HG03039 (cell line): ENCODE measurements around the gene STK16.

Experiments
- ATAC-seq: cut with Tn5 transposase; IDR thresholded peaks from one replicate; pipeline ENCODE4 v1.9.1; 2021; ENCODE audit warnings: mild to moderate bottlenecking, moderate library complexity; ENCODE audit not compliant: unreplicated experiment

The STK16 gene

DNA sequence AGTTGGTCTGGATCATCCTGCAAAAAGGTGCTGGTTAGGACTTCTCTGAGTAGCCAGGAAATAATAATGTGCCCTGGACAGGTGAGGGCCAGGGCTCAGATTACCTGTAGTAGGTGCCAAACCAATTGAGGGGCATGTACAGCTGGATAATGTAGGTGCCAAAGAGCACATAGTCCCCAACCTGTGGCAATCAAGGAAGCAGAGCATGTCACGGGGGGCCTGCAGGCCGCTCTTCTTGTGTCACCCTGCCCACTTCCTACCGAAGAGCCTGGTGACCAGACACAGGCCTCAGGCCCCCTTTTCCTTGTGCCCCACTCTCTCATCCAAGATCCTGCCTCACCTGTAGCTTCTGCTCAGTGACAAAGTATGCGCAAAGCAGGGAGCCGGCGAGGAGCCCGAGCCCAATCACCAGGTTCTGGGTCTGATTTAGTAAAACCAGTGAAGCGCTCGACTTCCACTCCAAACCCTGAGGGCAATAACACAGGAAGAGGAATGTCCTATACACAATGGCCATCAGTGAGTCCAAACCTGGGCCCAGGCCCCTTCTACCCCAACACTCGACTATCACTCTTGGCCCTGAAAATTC, 31.7 kb upstream of the STK16 start:
- no peak for ATAC-seq

DNA sequence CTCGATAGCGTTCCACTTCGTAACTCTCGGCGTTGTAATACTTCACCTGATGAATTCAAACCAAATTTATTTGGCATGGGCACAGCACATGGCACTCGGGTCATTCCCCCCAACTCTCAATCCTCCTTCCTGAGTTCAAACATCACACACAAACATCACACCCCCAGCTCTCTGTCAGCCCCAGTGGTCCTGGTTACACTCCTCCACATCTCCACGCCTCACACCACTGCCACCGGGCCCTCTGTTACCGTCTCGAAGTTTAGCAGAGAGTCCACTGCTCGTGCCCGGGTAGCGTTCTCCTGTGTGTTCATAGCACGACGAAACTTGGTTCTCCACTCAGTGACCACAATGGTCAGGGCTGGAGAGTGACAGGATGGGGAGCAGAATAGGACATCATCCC, 31.1 kb upstream of the STK16 start:
- ATAC-seq = no peak

DNA sequence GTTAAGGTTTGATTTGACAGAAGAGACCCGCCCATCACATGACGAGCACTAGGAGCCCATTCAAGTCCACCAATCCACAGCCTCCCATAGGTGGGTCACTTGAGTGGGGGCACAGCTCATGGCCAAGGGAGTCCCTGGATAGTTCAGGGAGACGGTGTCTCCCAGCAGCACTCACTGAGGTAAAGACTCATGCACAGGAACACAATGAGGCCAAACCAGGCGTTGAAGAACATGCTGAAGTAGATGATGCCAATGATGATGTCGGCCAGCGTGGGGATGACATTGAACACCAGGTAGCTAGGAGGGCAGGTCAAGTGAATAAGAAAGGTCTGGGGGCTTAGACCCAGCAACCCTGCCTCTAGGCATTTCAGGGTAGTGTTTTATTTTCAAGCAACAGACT, 30.5 kb upstream of the STK16 start:
- no peak for ATAC-seq

DNA sequence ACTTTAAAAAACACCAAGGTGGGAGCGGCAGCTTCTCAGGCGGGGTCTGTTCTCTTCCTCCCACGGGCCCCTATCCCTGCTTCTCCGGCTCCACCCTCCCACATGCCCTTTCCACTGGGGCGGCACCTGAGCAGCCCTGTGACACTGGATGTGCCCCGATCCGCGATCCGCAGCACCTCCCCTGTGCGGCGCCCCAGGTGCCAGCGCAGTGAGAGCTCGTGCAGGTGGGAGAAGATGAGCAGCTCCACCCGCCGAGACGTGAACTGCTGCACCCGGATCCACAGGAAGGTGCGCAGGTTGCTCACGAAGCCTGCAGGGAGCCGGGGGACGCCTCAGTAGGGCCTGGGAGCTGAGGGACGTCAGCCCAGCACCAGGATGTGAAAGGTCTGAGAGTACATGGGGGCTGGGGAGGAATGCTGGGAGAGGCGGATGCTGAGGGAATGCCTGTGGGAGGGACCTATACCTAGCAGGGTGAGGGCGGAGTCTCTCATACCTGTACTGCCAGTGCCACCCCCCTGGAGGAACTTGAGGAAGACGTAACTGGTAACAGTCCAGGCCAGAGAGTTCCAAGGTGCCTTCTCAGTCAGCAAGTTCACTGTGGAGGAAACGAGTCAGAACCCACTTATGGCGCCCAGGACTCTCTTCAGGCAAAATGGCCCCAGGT, 29.3 kb upstream of the STK16 start:
- ATAC-seq = no peak

DNA sequence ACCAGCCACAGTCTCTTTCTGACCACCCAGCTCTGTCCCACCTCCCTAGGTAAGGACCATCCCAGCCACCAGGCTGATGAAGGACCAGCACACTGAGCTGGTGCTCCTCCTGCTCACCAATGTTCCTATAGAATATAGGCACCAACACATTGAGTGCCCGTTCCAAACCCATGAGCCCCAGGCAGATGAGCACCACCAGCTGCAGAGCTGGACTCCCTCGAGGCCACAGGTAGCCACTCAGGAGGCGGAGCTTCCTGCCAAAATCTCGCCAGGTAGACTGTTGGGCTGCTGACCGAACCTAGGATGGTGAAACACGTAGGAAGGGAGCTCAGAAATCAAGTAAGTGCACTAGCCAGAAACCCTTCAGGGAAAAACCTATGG, 28.8 kb upstream of the STK16 start:
- ATAC-seq = no peak

DNA sequence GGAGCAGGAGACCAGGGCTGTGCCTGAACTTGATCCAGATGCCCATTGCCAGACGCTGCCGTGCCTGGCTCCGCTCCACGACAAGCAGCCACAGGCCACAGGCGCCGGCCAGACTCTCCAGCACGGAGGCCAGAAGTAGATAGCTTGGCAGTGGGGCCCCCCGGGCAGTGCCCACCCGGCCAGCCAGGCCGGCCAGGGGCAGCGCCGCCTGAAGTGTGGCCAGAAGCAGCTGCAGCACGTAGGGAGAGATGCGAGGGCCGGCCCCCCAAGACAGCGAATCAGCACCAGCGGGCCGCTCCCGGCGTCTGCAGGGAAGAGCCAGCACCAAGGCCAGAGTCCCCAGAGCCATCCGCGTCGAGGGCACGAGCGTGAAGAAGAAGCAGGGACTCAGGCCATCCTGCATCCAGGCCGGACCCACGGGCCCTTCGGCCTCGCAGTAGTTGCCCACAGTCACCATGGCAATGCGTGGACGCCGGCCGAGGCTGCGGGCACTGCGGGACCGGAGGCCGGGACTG, 27.0 kb upstream of the STK16 start:
- ATAC-seq = peak; percentile 11

DNA sequence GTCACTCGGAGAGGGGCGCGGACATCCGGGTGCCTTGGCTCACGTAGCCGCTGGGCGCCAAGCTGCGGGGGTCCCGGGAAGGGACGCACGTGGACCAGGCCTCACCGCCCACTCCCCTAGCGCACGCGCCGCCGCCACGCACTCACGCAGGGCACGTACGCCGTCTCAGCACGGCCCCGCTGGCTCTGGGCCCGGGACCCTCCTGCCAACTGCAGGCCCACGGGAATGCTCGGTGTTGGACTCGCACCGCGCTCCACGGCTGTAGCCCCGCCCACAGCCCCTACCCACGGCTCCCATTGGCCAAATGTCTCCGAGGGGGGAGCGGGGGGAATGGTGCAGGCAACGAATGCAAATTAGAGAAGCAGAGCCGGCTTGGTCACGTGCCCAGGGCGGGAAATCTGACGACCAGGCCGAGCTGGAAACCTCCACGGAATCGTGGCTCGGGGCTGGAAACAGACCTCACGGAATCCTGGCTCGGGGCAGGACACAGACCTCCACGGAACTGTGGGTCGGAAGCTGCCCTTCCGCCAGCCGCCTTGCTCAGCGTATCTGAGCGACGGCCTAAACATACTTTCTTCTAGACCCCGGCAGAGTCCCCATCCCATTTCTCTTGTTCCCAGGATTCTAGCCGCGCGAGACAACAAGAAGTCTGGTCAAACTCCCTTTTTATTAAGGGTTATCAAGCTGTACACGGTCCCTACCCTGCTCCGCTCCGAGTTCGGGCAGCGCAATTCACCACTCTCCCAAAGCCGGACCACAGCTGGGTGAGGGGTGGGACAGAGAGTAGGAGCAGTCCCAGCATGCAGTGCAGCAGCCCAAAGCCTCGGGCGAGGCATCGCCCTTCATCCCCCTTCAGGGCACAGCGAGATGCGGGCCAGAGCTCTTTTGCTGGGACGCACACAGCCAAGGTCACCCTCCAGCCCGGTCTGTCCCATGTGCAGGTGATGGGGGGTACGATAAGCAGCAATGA, 26.3 kb upstream of the STK16 start, which contains the start of gene ABCB6:
Gene ABCB6, minus strand, starts transcription at position 227 of the 970 bp plus-strand sequence. CDS start 285 bp downstream, outside the sequence.
- peak; percentile 65 for ATAC-seq

DNA sequence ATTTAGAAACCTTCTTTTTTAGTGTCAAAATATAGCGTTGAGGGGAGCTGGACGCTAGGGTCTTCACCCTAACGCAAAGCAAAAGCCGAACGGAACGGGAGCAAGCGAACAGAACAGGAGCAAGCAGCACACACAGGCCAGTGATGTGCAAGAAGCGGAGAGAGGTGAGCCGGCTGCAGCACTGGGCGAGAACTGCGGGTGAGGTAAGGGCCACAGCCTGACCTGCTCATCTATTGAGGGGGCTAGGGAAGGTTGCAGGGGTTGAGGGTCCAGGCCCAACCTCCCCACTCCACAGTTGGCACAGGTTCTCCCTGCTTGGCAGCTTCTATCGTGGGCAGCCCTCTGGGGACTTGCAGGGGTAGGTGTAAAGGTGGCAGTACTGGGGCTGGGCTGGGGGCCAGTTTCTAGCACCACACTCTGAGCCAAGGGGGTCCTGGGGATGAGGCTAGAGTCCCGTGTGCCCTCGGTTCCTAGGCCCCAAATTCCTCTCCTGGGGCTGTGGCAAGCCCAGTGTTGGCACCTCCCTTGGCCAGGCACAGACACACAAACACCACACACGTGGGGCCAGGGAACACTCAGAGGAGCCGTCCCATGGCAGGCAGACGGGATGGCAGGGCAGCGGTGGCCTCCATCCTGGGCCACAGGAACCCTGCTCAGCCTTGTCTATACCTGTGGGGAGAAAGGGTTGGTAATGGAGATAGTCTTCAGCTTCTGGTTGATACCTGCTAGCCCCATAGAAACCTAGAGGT, 25.3 kb upstream of the STK16 start:
- ATAC-seq = no peak

DNA sequence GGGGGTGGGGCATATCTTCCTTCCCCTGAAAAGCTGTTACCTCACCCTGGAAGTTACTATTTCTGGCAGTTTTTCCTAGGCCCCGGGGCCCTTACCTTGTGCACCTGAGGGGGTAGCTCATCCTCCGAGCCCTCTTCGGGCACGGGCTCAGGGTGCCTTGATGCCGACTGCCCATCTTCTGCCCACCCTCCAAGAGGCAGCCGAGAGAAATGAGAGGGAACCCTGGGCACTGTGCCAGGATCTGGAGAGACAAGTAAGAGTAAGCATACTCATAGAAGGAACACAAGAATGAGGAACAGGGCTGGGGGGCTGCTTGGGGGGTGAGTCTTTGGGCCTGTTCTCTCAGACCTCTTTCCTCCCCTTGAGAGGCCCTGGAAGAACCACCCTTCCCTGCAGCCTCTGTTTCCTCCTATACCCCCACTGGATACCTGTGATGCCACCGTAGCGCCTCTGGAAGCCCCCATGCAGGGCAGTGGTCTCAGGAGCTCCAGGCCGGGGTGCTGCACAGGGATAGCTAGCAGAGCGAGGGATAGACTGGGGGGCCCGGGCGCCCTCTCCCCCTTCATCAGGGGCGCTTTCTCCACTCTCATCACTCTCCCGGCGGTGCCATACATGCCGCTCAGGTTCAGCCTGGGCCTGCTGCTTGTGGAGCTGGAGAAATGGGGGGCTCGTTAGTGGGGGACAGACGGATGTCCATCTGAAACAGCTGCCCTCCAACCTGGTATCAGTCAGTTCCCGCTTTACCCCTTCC, 24.5 kb upstream of the STK16 start:
- ATAC-seq = no peak

DNA sequence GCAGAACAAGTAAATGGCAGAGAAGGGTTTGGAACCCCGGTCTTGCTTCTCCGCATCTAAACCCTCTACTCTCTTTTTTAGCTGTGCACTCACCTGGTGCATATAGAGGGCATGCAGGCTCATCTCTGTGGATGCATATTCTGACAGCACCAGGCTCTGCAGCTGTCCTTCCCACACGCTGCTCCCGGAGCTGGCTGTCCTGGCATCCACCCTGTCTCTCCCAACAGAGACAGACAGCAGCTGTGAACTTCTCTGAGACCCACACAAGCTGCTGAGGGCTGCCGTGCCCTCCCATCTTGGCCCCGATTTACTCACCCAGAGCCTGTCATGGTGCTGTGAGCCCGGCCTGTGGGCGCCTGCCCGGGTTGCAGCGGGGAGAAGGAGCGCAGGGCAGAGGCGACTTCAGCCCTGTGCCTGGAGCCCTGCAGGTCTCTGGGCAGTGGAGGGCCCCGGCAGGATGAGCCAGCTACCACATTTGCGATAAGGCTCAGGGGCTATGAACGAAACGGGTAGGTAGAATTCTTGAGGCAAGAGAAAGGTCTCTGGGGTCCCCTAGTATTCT, 23.2 kb upstream of the STK16 start:
- no peak for ATAC-seq

DNA sequence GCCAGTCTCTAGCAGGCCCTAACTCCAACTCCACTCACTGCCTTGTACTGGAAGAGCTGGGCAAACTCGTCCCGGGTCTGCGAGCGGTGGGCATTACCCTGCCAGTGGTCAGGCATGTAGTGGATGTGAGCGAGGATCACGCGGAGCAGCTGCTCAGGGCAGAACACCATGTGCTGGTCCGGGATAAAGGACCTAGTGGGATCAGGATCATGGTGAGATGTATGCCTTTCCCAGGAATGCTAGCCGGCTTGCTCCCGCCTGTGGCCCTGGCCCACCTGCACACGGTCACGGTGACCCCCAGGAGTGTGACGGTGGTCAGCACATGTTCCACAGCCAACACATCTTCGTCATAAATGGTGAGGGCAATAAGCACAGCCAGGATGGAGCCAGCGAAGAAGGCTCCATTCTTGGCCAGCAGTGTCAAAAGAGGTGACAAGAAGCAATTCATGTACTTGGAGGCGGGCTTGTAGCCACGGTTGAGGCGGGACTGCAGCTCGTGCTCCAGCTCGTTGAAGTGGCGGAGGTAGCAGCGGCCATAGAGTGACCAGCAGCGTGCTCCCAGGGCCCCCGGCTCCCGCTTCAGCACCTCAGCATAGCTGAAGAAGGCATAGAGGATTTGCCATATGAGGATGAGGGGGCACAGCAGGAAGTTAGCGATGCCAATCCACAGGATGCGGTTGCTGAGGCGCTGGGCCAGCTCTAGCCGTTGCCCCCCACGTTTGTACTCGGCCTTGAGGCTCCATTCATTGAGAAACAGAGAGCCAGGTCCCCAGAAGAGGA, 21.3 kb upstream of the STK16 start:
- no peak for ATAC-seq

DNA sequence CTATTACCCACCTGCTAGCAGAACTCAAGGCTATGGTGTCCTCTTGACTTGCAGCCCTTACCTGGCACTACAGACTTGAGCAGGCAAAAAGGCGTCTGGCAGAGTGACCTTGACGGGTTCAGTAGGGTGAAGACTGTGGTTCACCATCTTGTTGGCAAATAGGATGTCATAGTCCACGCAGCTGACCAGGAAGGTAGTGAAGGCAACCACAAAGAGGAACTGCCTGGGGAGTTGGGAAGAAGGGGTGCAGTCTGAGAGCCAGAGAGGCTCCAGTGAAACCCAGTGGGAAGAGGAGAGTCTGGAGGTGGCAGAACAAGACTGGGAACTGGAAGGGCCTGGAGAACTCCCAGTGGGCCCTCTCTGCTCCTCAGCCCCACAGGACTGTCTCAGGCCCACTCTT, 19.9 kb upstream of the STK16 start:
- no peak for ATAC-seq

DNA sequence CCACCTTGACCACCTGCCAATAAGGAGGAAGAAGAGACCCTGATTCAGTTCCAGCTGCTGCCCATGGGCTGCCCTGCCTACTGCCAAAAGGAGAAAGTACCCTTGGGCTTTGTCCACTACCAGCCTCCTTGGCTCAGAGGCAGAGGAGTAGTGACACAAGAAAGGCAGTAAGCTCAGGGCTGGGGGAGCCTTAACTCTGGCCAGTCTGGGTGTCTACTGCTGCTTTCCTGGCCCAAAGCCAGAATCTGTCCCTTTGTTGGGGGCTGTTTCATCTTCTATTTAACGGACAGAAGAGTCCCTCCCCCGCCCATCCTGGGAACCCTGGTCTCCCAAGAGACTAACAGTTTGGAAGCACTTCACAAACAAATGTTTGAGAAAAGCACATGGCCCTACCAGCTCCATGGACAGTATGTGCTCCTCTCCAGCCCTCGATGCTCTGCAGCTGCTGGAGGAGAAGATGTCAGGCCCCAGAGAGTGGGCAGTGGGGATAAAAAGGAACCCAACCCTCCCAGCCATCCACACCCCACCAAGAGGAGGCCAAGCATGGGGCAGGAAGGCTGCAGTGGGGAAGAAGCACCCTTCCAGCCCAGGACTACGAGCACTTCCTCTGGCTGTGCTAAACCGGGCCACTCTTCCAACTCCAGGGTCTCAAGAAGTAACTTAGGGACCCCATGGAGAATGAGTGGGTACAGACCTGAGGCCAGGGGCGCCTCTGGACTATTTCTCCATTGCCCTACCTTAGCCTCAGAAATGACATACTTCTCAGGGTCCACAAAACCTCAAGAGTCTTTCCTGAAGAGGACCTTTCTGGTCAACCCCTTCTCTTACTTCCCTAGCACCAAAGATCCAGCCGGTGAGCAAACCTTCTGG, 17.0 kb upstream of the STK16 start:
- ATAC-seq = no peak

DNA sequence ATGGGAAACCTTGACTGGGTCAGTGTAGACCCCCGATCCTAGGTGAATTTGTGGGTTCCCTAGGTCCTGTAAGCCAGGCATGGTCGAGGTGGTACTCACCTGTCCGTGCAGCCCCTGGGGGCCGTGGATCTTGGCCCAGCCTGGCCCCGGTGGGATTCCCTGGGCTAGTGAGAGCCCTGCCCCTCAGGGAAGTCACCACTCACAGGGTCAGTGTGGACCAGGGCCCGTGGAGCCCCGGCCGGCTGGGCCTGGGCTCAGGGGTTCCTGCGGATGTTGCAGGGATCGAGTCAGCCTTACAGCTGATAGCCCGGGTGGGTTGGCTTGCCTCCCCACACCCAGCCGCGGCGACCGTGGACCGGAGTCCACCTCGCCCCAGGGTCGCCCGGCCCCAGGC, 16.4 kb upstream of the STK16 start:
- ATAC-seq = peak; percentile 14

DNA sequence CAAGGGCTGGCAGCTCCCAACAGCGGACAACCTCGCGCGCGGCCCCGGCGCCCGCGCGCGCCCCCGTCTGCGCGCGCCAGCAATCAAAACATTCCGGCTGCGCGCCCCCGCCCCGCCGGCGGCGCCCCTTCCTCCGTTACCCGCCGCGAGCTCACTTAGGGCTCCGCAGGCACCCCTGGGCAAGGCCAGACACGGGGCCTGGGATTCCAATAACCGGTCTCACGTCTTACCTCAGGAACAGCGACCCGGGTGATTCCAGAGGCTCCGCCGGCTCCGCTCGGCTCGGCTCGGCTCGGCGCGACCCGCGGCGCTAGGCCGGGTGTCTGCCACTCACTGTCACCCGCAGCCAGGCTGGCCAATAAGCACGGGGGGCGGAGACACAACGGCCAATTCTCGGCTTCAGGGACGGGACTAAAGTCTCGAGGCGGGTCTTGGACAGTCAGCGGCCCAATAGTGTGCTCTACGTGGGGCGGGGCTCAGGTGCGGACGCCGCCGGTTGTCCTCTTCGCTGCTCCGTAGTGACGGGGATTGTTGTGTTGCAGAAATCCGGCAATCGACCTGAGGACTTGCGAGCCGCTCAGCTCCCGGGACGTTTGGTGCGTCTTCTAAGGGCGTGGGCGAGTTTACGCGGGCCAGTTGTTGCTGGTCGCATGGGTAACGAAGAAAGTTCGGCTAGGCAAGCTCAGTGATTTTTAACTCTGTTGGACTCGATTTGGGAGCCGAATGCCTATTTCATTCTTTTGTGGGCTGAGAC, 15.8 kb upstream of the STK16 start, which contains the start of the genes ANKZF1 and ATG9A:
Gene ANKZF1, plus strand, starts transcription at position 502 of the 754 bp plus-strand sequence. CDS start 452 bp downstream, outside the sequence.
Gene ATG9A, minus strand, starts transcription at position 332 of the 754 bp plus-strand sequence. CDS start 1,612 bp downstream, outside the sequence.
- ATAC-seq = peak; percentile 93

DNA sequence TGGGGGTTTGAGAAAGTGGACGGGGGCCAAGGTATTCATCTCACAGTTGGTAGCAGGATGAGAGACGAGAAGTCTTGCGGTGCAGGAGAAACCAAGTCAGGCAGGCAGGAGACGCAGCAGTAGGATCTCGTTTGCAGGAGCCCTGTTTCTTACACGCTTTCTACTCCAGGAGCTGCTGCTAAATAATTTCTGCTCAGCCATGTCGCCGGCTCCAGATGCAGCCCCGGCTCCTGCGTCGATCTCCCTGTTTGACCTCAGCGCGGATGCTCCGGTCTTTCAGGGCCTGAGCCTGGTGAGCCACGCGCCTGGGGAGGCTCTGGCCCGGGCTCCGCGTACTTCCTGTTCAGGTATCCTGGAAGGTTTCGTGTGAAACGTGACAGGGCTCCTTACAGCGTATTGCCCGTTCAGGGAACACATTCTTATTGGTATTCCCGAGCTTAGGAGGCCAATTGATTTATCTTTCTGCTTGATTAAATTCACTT, 15.2 kb upstream of the STK16 start:
- no peak for ATAC-seq

DNA sequence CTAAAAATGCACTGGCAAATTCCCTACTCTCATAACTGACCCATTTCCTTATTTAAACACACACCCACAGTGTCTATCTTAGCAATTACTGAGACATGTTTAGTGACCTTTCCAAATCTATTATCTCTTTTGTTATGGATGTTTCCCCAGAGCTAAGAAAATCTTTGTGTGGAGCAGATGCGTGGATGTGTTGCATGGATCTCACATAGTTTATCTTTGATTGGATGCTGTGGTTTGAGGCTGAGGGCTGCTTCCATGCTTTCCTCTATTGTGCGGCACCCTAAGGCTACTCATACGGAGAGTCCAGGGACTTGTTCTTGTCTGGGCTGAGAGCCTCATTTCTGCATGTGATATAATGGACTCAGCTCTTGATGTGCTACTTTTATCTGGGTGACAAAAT, 10.9 kb upstream of the STK16 start:
- ATAC-seq = no peak
